HG02973 (cell line): ENCODE data around the gene SRBD1.

Experiments
- ATAC-seq: cut with Tn5 transposase; IDR thresholded peaks from one replicate; pipeline ENCODE4 v1.9.1; 2021; ENCODE audit warnings: moderate library complexity; ENCODE audit not compliant: unreplicated experiment

SRBD1 gene, protein sequence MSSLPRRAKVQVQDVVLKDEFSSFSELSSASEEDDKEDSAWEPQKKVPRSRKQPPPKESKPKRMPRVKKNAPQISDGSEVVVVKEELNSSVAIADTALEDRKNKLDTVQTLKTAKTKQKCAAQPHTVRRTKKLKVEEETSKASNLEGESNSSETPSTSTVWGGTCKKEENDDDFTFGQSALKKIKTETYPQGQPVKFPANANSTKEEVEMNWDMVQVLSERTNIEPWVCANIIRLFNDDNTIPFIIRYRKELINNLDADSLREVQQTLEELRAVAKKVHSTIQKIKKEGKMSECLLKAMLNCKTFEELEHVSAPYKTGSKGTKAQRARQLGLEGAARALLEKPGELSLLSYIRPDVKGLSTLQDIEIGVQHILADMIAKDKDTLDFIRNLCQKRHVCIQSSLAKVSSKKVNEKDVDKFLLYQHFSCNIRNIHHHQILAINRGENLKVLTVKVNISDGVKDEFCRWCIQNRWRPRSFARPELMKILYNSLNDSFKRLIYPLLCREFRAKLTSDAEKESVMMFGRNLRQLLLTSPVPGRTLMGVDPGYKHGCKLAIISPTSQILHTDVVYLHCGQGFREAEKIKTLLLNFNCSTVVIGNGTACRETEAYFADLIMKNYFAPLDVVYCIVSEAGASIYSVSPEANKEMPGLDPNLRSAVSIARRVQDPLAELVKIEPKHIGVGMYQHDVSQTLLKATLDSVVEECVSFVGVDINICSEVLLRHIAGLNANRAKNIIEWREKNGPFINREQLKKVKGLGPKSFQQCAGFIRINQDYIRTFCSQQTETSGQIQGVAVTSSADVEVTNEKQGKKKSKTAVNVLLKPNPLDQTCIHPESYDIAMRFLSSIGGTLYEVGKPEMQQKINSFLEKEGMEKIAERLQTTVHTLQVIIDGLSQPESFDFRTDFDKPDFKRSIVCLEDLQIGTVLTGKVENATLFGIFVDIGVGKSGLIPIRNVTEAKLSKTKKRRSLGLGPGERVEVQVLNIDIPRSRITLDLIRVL

GRCh38 chr2:45611020-45611859, at the start of gene SRBD1:
TSS of gene SRBD1 (minus strand) at chr2:45611267. CDS start at chr2:45605441, 5,826 bp downstream.
- ATAC-seq = peak; percentile 93

DNA sequence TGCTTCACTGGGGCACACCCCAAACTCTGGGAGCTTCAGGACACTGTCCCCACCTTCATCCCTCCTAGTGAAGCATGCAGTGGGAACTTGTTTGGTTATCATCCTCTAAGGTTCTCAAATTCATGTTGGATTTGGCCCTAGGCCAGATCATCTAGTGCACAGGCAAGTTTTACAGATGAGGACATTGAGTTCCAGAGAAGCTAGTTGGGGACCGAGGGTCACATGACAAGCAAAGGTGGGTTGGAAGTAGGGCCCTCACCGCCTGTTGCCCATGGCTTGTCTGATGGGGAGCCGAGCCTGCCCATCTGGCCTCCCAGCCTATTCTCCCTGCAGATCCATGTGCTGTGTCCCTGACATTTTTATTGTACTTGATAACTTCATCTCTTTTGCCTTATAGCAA, 43.2 kb upstream of the SRBD1 start:
- no peak for ATAC-seq

GRCh38 chr2:45653122-45653913, 42.3 kb upstream of the SRBD1 start:
- ATAC-seq = no peak

DNA sequence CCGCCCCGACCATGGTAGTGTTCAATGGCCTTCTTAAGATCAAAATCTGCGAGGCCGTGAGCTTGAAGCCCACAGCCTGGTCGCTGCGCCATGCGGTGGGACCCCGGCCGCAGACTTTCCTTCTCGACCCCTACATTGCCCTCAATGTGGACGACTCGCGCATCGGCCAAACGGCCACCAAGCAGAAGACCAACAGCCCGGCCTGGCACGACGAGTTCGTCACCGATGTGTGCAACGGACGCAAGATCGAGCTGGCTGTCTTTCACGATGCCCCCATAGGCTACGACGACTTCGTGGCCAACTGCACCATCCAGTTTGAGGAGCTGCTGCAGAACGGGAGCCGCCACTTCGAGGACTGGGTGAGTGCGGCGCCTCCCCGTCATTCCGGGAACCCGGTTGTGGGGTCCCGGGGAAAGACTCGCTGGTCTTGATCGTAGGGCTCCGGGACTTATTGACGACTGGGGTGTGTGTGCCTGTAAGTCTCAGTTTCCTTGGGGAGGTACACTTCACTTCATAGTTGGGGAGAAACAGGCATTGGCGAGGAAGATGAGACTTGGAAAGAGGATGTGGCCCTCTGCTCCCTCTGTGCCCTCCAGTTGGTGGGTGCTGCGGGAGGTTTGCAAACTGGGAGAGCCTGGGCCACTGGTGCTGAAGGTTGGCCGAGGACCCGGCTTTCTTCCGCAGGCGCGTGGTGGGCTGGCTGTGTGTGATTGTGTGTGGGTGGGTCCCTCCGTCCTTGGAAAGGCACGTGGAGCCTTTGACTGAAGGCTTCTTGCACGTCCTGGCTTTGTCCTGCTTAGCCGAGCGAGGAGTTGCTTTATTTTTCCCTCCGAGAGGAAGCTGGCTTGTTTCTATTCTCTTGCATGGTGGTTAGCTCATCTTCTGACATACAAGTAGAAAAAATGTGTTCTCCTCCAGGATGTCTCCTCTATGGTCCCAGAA, 41.3 kb upstream of the SRBD1 start:
- ATAC-seq = no peak

- peak; percentile 5 for ATAC-seq
Measured at GRCh38 chr2:45651415-45652089, 40.5 kb upstream of the SRBD1 start, which contains the start of gene PRKCE. TSS of gene PRKCE (plus strand) at chr2:45651675.

GRCh38 chr2:45650851-45651414, 39.9 kb upstream of the SRBD1 start:
- ATAC-seq = peak; percentile 80

GRCh38 chr2:45649858-45650811, 39.1 kb upstream of the SRBD1 start:
- ATAC-seq = peak; percentile 24

- ATAC-seq = no peak
Measured at GRCh38 chr2:45649462-45649857, 38.4 kb upstream of the SRBD1 start.

DNA sequence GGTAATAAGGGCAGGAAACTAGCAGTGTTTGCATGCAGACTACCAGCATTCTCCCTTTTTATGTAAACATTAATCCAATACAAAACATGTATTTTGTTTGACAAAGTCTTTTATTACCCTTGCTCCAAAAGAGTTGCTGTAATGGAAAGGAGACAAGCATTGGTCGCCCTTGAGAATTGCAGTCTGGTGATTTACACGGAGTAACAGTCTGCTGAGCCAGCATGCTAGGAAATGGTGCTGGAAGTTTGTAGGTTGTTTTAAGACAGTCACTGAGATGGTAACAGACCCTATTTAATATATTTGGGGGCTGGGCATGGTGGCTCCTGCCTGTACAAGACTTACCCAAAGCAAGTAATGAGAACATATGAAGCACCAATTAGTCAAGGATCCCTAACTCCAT, 37.6 kb upstream of the SRBD1 start:
- ATAC-seq = no peak

DNA sequence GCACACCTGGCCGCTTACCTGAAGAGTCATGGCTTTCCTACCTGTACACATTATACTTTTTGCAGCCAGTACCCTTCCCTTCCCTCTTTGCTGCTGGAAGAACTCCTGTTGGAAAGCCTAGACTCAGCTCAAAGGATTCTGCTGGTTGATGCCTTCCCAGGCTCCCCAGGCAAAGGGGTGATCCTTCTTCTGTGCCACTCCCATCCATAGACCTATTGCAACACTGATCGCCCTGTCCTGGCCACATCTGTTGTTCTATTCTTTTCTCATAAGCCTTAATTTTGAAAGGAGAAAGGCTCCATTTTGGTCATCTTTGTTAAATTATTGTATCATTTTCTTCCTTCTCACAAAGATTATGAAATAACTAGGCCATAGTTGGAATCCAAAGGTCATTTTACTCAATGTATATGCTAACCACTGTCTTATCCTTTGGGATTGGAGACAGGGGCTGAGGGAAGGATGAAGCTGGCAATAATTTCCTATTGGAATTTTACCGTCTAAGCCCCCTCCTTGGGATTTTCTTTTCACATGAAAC, 37.0 kb upstream of the SRBD1 start:
- ATAC-seq = no peak

DNA sequence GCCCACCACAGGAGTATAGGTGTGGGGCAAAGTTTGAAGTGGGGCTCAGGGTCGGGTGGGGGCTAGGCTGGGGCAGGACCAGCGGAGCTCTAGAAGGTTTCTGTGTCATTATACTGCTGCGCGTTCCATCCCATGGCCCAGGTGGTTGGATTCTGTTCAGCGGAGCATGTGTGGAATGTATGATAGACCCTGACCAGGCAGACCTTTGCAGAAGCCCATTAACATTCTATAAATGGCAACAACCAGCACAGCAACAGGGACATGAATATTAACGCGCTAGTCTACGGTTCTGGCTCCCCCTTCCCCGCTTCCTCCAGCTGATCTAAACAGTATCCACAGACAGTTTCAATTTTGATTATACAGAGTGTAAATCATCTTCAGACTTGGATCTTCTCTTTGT, 36.3 kb upstream of the SRBD1 start:
- no peak for ATAC-seq

GRCh38 chr2:45646289-45646688, 35.2 kb upstream of the SRBD1 start:
- no peak for ATAC-seq

DNA sequence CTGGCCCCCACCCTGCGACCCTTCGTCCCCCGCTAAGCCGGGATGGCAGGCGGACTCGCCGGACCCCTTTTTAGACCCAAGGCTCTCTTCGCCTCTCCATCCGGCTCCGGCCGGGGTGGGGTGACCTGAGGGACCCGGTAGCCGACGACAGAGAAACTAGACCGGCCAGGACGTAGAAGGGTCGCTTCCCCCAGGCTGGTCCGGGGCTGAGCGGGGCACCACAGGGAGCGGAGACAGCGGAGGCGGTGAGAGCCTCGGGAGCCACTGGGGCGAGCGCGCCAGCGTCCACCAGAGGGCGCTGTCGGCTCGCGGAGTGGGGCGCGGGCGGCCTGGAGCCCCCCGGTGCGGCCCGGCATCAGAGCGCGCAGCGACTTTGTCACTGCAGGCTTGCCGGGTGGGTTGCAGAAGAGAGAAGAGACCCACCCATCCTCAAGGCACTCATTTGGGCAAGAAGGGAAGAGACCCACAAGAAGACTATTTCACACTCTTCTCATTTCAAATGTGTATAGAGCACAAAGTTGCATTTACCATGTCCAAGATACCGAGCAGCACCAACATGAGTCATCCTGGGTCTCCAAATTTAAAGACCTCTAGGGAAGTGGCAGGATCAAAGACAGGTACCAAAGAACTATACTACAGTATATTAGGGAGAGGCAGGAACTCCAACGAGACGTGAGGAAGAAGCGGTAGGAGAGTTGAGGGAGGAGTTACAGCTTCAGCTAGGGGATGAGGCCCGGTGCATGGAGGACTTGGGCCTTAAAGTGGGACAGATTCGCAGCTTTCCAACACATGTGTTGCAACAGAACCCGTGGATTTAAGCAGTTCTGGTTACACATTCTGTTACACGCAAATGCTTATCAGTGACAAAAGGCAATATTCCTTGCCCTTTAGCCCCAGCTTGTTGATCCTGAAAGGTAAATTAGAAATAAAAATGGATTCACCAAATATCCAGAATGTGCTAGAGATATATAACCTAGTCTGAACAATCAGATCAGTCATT, 32.8 kb upstream of the SRBD1 start:
- ATAC-seq = no peak

DNA sequence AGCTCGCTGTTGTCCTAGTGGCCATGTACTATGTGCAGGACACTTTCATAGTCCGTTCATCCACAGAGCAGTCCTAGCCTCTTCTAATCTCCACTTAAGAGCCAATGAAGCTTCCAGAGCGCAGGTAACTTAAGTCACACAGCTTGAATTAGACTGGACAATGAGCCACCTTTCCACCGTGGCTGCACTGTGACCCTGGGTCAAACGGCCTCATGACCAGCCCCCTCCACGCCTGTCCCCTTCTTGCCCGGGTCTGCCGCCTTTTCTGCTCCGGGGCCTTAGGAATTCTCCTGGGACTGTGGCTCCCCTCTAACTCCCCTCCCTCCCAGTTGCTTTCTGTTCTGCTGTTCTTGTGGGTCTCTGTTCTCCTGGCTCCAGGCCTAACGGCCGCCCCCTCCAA, 32.0 kb upstream of the SRBD1 start:
- ATAC-seq = no peak

DNA sequence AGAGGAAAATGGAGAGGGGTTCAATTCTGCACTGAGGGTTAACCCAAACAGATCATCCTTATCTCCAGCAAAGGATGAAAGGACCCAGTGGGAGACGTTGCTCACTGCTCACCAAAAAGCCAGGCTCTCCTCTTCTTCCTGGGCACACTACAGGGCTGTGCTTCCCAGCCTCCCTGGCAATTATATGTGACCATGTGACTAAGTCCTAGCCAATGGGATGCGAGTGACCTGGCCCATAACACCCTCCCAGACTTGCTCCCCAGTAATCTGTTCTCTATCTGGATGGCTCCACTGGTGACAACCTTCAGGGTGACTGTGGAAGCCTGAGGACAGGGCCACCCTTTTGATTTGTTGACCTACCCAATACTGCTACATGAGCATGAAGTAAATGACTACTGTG, 29.5 kb upstream of the SRBD1 start:
- ATAC-seq = no peak
